T-cell (primary cell): ENCODE measurements around the gene PSD4. TPM values are rescaled to one million over a fixed set of nuclear protein-coding genes. Genes with fewer than 3 reads are reported as not detected.

Source experiments
- ATAC-seq, 4 experiments: fragments of 200-7000 bp in 3 of 4; fragments of 150-1000 bp in 1 of 4; cut with Tn5 transposase; replicated peaks in 1 of 4; 1 replicate in 3 of 4; 2 replicates in 1 of 4; pipeline ENCODE4 v1.10.0; 2021; ENCODE audit warnings: moderate library complexity in 3 of 4, mild to moderate bottlenecking in 2 of 4, moderate number of reproducible peaks in 1 of 4
- CTCF ChIA-PET, 2 donors: fragments of 300-600 bp; sonication (Branson Sonifier 250); formaldehyde crosslinking; loops; one replicate each; lab custom pipeline; 2022; ENCODE audit warnings: antibody characterized with exemption in 2 of 2; lab: Charles Lee
- POLR2A ChIA-PET, 2 donors: fragments of 300-600 bp; sonication (Branson Sonifier 250); formaldehyde crosslinking; loops; one replicate each; lab custom pipeline; 2022; ENCODE audit warnings: antibody characterized with exemption in 2 of 2; lab: Charles Lee
- DNase-seq, 35 experiments: peaks; one replicate each; pipeline versions ENCODE4 v3.0.0 to v3.0.0-alpha.2; 2013 to 2023
- H3K27ac ChIP-seq: one replicate; pipeline ENCODE4 v1.5.1; 2013; ENCODE audit warnings: low read length
- H3K27me3 ChIP-seq, 2 experiments: replicated peaks in 1 of 2; 1 replicate in 1 of 2; 2 replicates in 1 of 2; pipeline versions ENCODE4 v1.6.1 to v1.7.0; 2013; ENCODE audit warnings: low read length in 1 of 2, mixed read lengths in 1 of 2; ENCODE audit not compliant: control insufficient read depth in 2 of 2, insufficient read depth in 2 of 2; ENCODE audit errors: extremely low read depth in 1 of 2
- H3K36me3 ChIP-seq, 2 donors: 1 replicate in 1 of 2; 2 replicates in 1 of 2; pipeline versions ENCODE4 v1.6.1 to v1.7.0; 2013; ENCODE audit warnings: low read length in 1 of 2; ENCODE audit not compliant: control insufficient read depth in 2 of 2, insufficient read depth in 1 of 2; ENCODE audit errors: extremely low read depth in 1 of 2
- H3K4me1 ChIP-seq, 2 experiments: 1 replicate in 1 of 2; 2 replicates in 1 of 2; pipeline versions ENCODE4 v1.6.1 to v1.7.0; 2013; ENCODE audit warnings: low read length in 2 of 2, mixed read lengths in 1 of 2; ENCODE audit not compliant: insufficient read depth in 2 of 2, control insufficient read depth in 1 of 2; ENCODE audit errors: extremely low read depth in 1 of 2
- H3K4me3 ChIP-seq, 2 donors: 1 replicate in 1 of 2; 2 replicates in 1 of 2; pipeline versions ENCODE4 v1.5.1 to v1.7.0; 2013; ENCODE audit warnings: mild to moderate bottlenecking in 2 of 2, low read length in 1 of 2, moderate library complexity in 1 of 2; ENCODE audit not compliant: control insufficient read depth in 1 of 2; ENCODE audit errors: extremely low read depth in 1 of 2
- H3K9me3 ChIP-seq: 2 replicates; pipeline ENCODE4 v1.7.0; 2013
- H3K27ac Mint-ChIP-seq, 2 donors: one replicate each; pipeline ENCODE4 v1.8.0; 2020 to 2021; ENCODE audit warnings: mild to moderate bottlenecking in 2 of 2, mixed read lengths in 2 of 2
- H3K27me3 Mint-ChIP-seq, 2 donors: one replicate each; pipeline ENCODE4 v1.8.0; 2021 to 2022; ENCODE audit warnings: mixed read lengths in 2 of 2
- H3K36me3 Mint-ChIP-seq: one replicate; pipeline ENCODE4 v1.8.0; 2021; ENCODE audit warnings: mixed read lengths
- H3K4me1 Mint-ChIP-seq, 3 donors: one replicate each; pipeline ENCODE4 v1.8.0; 2020 to 2022; ENCODE audit warnings: mixed read lengths in 3 of 3, mild to moderate bottlenecking in 1 of 3
- H3K4me3 Mint-ChIP-seq, 3 donors: one replicate each; pipeline ENCODE4 v1.8.0; 2020 to 2022; ENCODE audit warnings: mild to moderate bottlenecking in 3 of 3, mixed read lengths in 3 of 3, moderate library complexity in 3 of 3
- H3K9me3 Mint-ChIP-seq, 3 donors: one replicate each; pipeline ENCODE4 v1.8.0; 2020 to 2022; ENCODE audit warnings: mixed read lengths in 3 of 3
- WGBS: methylation state at CpG from one replicate; pipeline ENCODE4 v1.1.5; 2013; ENCODE audit warnings: missing lambda C conversion rate; ENCODE audit not compliant: insufficient coverage; 5-methylcytosine and 5-hydroxymethylcytosine counted together
- total RNA-seq, 35 experiments: library from RNA in 6 of 35; stranded (reverse) in 6 of 35; fragments of 120-200 nt in 1 of 35; gene quantifications; one replicate each; pipeline versions ENCODE4 v1.2.1 to v1.2.4 and lab custom pipeline; 2013 to 2026

Gene PSD4
- total RNA-seq, 5 donors from 2014 or later (not counting 1 experiment from before 2014, with no cell fraction given), result 145 to 217 (median 150) TPM

GRCh38 chr2:113142290-113142689 is 31.5 kb upstream of the PSD4 start:
- ChIA-PET POLR2A (interaction anchor here in 1 of 2 donors (0.5 kb wide), 1 partner anchor 558 kb away, joined by 5 read pairs; no protein-coding TSS in a partner anchor), CTCF (interaction anchor here (1.0 to 7.0 kb wide), 6 partner anchors 32 to 62 kb away, joined by 3 to 99 read pairs (median 4); partner anchors contain the start of gene PSD4 (in 1 of the 2))
- ATAC-seq (no peak), DNase-seq (no peak)
- no peak overlapping the region for H3K27ac ChIP-seq
- WGBS, result 100% methylated on average over 1 of the region's 2 CpGs
- no peak overlapping the region for H3K4me3 ChIP-seq
- Mint-ChIP-seq H3K4me3 (no peak overlapping the region), H3K27me3 (no peaks in the 10 kb centered on the region), H3K9me3 (peaks cover 0 to 4% (median 0%) of the 10 kb centered on the region in 3 donors), H3K27ac (no peak overlapping the region), H3K4me1 (peaks cover 15 to 20% (median 15%) of the 10 kb centered on the region in 3 donors), H3K36me3 (no peaks in the 10 kb centered on the region)
- H3K4me1 ChIP-seq, result peaks cover 7 to 11% of the 10 kb centered on the region in 2 experiments
- H3K9me3 ChIP-seq, result no peaks in the 10 kb centered on the region
- no peaks in the 10 kb centered on the region for H3K27me3 ChIP-seq
- no peaks in the 10 kb centered on the region for H3K36me3 ChIP-seq

GRCh38 chr2:113144259-113144658 is 29.5 kb upstream of the PSD4 start:
- H3K36me3 ChIP-seq, result no peaks in the 10 kb centered on the region
- ChIA-PET CTCF (interaction anchor here in 1 of 2 donors (1.0 to 2.0 kb wide), 3 partner anchors 9 to 65 kb away, joined by 3 to 5 read pairs (median 3); no protein-coding TSS in a partner anchor), POLR2A (interaction anchor here in 1 of 2 donors (0.6 kb wide), 1 partner anchor 37 kb away, joined by 4 read pairs; no protein-coding TSS in a partner anchor)
- H3K27ac Mint-ChIP-seq, result no peak overlapping the region
- H3K4me3 ChIP-seq, result no peak overlapping the region
- H3K9me3 Mint-ChIP-seq, result peaks cover 0 to 4% (median 0%) of the 10 kb centered on the region in 3 donors
- peaks cover 4 to 11% (median 7%) of the 10 kb centered on the region in 3 donors for H3K4me1 Mint-ChIP-seq
- DNase-seq, result no peak
- H3K27ac ChIP-seq, result no peak overlapping the region
- peaks cover 0 to 4% of the 10 kb centered on the region in 2 experiments for H3K4me1 ChIP-seq
- H3K27me3 Mint-ChIP-seq, result no peaks in the 10 kb centered on the region
- WGBS, result 92% methylated on average over 3 of the region's 4 CpGs
- no peaks in the 10 kb centered on the region for H3K27me3 ChIP-seq
- no peaks in the 10 kb centered on the region for H3K9me3 ChIP-seq
- no peak overlapping the region for H3K4me3 Mint-ChIP-seq
- ATAC-seq, result no peak
- H3K36me3 Mint-ChIP-seq, result no peaks in the 10 kb centered on the region

GRCh38 chr2:113148606-113149552 is 24.9 kb upstream of the PSD4 start:
- Mint-ChIP-seq H3K27ac (no peak overlapping the region), H3K4me3 (no peak overlapping the region), H3K27me3 (no peaks in the 10 kb centered on the region), H3K9me3 (peaks cover 0 to 4% (median 0%) of the 10 kb centered on the region in 3 donors), H3K4me1 (peaks cover 0 to 9% (median 8%) of the 10 kb centered on the region in 3 donors), H3K36me3 (no peaks in the 10 kb centered on the region)
- ATAC-seq (no peak), DNase-seq (no peak)
- Histone ChIP-seq H3K9me3 (no peaks in the 10 kb centered on the region), H3K4me3 (no peak overlapping the region), H3K27me3 (no peaks in the 10 kb centered on the region), H3K27ac (no peak overlapping the region), H3K36me3 (no peaks in the 10 kb centered on the region), H3K4me1 (peaks cover 0 to 7% of the 10 kb centered on the region in 2 experiments)
- ChIA-PET POLR2A (no interaction called here), CTCF (interaction anchor here in 1 of 2 donors (0.9 kb wide), 1 partner anchor 14 kb away, joined by 3 read pairs; no protein-coding TSS in a partner anchor)
- WGBS, result 85% methylated on average over 4 of the region's 8 CpGs

GRCh38 chr2:113149553-113150257 is 24.1 kb upstream of the PSD4 start:
- ChIA-PET CTCF (interaction anchor here (0.5 to 0.9 kb wide), 2 partner anchors 15 to 190 kb away, joined by 3 to 6 read pairs; no protein-coding TSS in a partner anchor), POLR2A (no interaction called here)
- no peaks in the 10 kb centered on the region for H3K9me3 Mint-ChIP-seq
- H3K27ac Mint-ChIP-seq, result no peak overlapping the region
- H3K4me3 Mint-ChIP-seq, result no peak overlapping the region
- DNase-seq, result no peak
- Histone ChIP-seq H3K36me3 (no peaks in the 10 kb centered on the region), H3K4me1 (peaks cover 0 to 7% of the 10 kb centered on the region in 2 experiments), H3K4me3 (no peak overlapping the region), H3K27me3 (no peaks in the 10 kb centered on the region), H3K27ac (no peak overlapping the region), H3K9me3 (no peaks in the 10 kb centered on the region)
- H3K4me1 Mint-ChIP-seq, result peaks cover 0 to 9% (median 8%) of the 10 kb centered on the region in 3 donors
- H3K36me3 Mint-ChIP-seq, result no peaks in the 10 kb centered on the region
- no CpG with 5 or more reads among the region's 1 CpG for WGBS
- no peak for ATAC-seq
- H3K27me3 Mint-ChIP-seq, result no peaks in the 10 kb centered on the region

GRCh38 chr2:113150258-113150601 is 23.5 kb upstream of the PSD4 start:
- Mint-ChIP-seq H3K27ac (no peak overlapping the region), H3K4me1 (peaks cover 0 to 9% (median 8%) of the 10 kb centered on the region in 3 donors), H3K4me3 (no peak overlapping the region), H3K36me3 (no peaks in the 10 kb centered on the region), H3K9me3 (no peaks in the 10 kb centered on the region), H3K27me3 (no peaks in the 10 kb centered on the region)
- Histone ChIP-seq H3K4me3 (no peak overlapping the region), H3K9me3 (no peaks in the 10 kb centered on the region), H3K27ac (no peak overlapping the region), H3K36me3 (no peaks in the 10 kb centered on the region), H3K4me1 (peaks cover 0 to 7% of the 10 kb centered on the region in 2 experiments), H3K27me3 (no peaks in the 10 kb centered on the region)
- 100% methylated on average over 1 of the region's 5 CpGs for WGBS
- no peak for ATAC-seq
- CTCF ChIA-PET, result interaction anchor here in 1 of 2 donors (0.7 kb wide), 1 partner anchor 15 kb away, joined by 3 read pairs; no protein-coding TSS in a partner anchor
- POLR2A ChIA-PET, result interaction anchor here in 1 of 2 donors (0.7 kb wide), 1 partner anchor 1041 kb away, joined by 5 read pairs; no protein-coding TSS in a partner anchor
- DNase-seq, result no peak

- Histone ChIP-seq H3K27ac (no peak overlapping the region), H3K4me1 (peaks cover 12 to 13% of the 10 kb centered on the region in 2 experiments), H3K27me3 (no peaks in the 10 kb centered on the region), H3K4me3 (no peak overlapping the region), H3K36me3 (no peaks in the 10 kb centered on the region), H3K9me3 (no peaks in the 10 kb centered on the region)
- no peak for DNase-seq
- H3K36me3 Mint-ChIP-seq, result no peaks in the 10 kb centered on the region
- ATAC-seq, result no peak
- ChIA-PET CTCF (interaction anchor here (0.6 to 1.6 kb wide), 3 partner anchors 12 to 235 kb away, joined by 3 to 8 read pairs (median 3); no protein-coding TSS in a partner anchor), POLR2A (no interaction called here)
- peaks cover 24 to 26% (median 25%) of the 10 kb centered on the region in 3 donors for H3K4me1 Mint-ChIP-seq
- H3K27ac Mint-ChIP-seq, result no peak overlapping the region
- no peaks in the 10 kb centered on the region for H3K9me3 Mint-ChIP-seq
- WGBS, result no CpG with 5 or more reads among the region's 5 CpGs
- no peaks in the 10 kb centered on the region for H3K27me3 Mint-ChIP-seq
- no peak overlapping the region for H3K4me3 Mint-ChIP-seq
Observed at GRCh38 chr2:113155331-113155730, 18.4 kb upstream of the PSD4 start.
